ENCODE measurements around the gene LENEP. TPM values are rescaled to one million over a fixed set of nuclear protein-coding genes. Genes with fewer than 3 reads are reported as not detected.

LENEP gene
- total and polyA plus RNA-seq, 11 donors, result not detected

GRCh38 chr1:154957091-154957657 is 36.2 kb upstream of the LENEP start:
- Histone ChIP-seq H3K36me3 (peaks cover 0 to 20% (median 15%) of the 10 kb centered on the region in 9 donors), H3K27ac (peak overlapping the region in 11 of 12 donors; percentile 59 to 85 (median 80)), H3K27me3 (no peaks in the 10 kb centered on the region), H3K9me3 (no peaks in the 10 kb centered on the region), H3K4me1 (peaks cover 8 to 75% (median 50%) of the 10 kb centered on the region in 12 donors), H3K4me3 (peak overlapping the region in 5 of 12 donors; percentile 53 to 82 (median 78))
- WGBS, 4 donors, result 40 to 55% (median 46%) methylated on average over 9 of the region's 9 CpGs
- DNase-seq, result peak in 2 of 5 donors; percentile 9 to 20
- TF ChIP-seq CTCF (IDR thresholded peaks at IDR 0.05), result no peak
- TF ChIP-seq POLR2A (IDR thresholded peaks at IDR 0.05), result no peak
- intact Hi-C loops (cut with DNase I), result loop anchor here in 5 of 10 donors (5.0 to 10.0 kb wide), 4 partner anchors 60 to 125 kb away; partner anchors contain the start of genes EFNA4 (in 2 of the 5) and ADAM15 (in 1 of the 5)
- no peak for ATAC-seq

GRCh38 chr1:154958036-154958435 is 35.4 kb upstream of the LENEP start:
- DNase-seq (no peak), ATAC-seq (no peak)
- peaks cover 0 to 27% (median 16%) of the 10 kb centered on the region in 9 donors for H3K36me3 ChIP-seq
- H3K27me3 ChIP-seq, result no peaks in the 10 kb centered on the region
- no peaks in the 10 kb centered on the region for H3K9me3 ChIP-seq
- H3K27ac ChIP-seq, result peak overlapping the region in 1 of 12 donors; percentile 34
- WGBS, 4 donors, result 74 to 92% (median 85%) methylated on average over 2 of the region's 2 CpGs
- H3K4me3 ChIP-seq, result no peak overlapping the region
- H3K4me1 ChIP-seq, result peaks cover 8 to 75% (median 51%) of the 10 kb centered on the region in 12 donors
- no peak for TF ChIP-seq CTCF (IDR thresholded peaks at IDR 0.05)
- no peak for TF ChIP-seq POLR2A (IDR thresholded peaks at IDR 0.05)
- intact Hi-C loops (cut with DNase I), result loop anchor here in 5 of 10 donors (5.0 to 10.0 kb wide), 4 partner anchors 59 to 124 kb away; partner anchors contain the start of genes EFNA4 (in 2 of the 5) and ADAM15 (in 1 of the 5)

- 81 to 92% (median 90%) methylated on average over 10 to 16 of the region's 16 CpGs for WGBS, 4 donors
- H3K9me3 ChIP-seq, result no peaks in the 10 kb centered on the region
- H3K36me3 ChIP-seq, result peaks cover 4 to 36% (median 24%) of the 10 kb centered on the region in 9 donors
- peak overlapping the region in 1 of 12 donors; percentile 34 for H3K27ac ChIP-seq
- TF ChIP-seq POLR2A (IDR thresholded peaks at IDR 0.05) (no peak), CTCF (IDR thresholded peaks at IDR 0.05) (no peak)
- intact Hi-C loops (cut with DNase I), result loop anchor here in 5 of 10 donors (5.0 to 10.0 kb wide), 4 partner anchors 58 to 123 kb away; partner anchors contain the start of genes EFNA4 (in 2 of the 5) and ADAM15 (in 1 of the 5)
- H3K27me3 ChIP-seq, result no peaks in the 10 kb centered on the region
- no peak overlapping the region for H3K4me3 ChIP-seq
- peaks cover 6 to 69% (median 44%) of the 10 kb centered on the region in 12 donors for H3K4me1 ChIP-seq
- DNase-seq (peak in 2 of 5 donors; percentile 26 to 54), ATAC-seq (no peak)
These were observed 34.5 kb upstream of the LENEP start for GRCh38 chr1:154958681-154959425.

- Histone ChIP-seq H3K9me3 (no peaks in the 10 kb centered on the region), H3K4me3 (no peak overlapping the region), H3K27me3 (no peaks in the 10 kb centered on the region), H3K36me3 (peaks cover 4 to 41% (median 30%) of the 10 kb centered on the region in 9 donors), H3K4me1 (peaks cover 3 to 63% (median 39%) of the 10 kb centered on the region in 12 donors), H3K27ac (no peak overlapping the region)
- no peak for ATAC-seq
- TF ChIP-seq CTCF (IDR thresholded peaks at IDR 0.05) (no peak), POLR2A (IDR thresholded peaks at IDR 0.05) (no peak)
- intact Hi-C loops (cut with DNase I), result loop anchor here in 5 of 10 donors (5.0 to 10.0 kb wide), 4 partner anchors 58 to 123 kb away; partner anchors contain the start of genes EFNA4 (in 2 of the 5) and ADAM15 (in 1 of the 5)
- WGBS, 4 donors, result 93 to 96% (median 95%) methylated on average over 7 of the region's 7 CpGs
- DNase-seq, result peak in 2 of 5 donors; percentile 19 to 22
These were observed 34.0 kb upstream of the LENEP start for GRCh38 chr1:154959426-154959780.

Measured in heart left ventricle (tissue), 16 donors.